Body of pancreas (tissue), 4 donors: ENCODE data around the gene SEMA3D. TPM values are rescaled to one million over a fixed set of nuclear protein-coding genes. Genes with fewer than 3 reads are reported as not detected.

ENCODE experiments used
- ATAC-seq: fragments of 150-250 bp; one replicate; pipeline ENCODE4 v1.9.1; 2016
- DNase-seq, 4 donors: peaks; one replicate each; pipeline ENCODE4 v3.0.0-alpha.2; 2019
- H3K27ac ChIP-seq, 4 donors: fragments of 200-600 bp; sonication (generic); 1 replicate in 3 of 4; 2 replicates in 1 of 4; pipeline versions ENCODE4 v1.5.1 to v1.6.1; 2016 to 2019; ENCODE audit warnings: mild to moderate bottlenecking in 1 of 4, mixed read lengths in 1 of 4, moderate library complexity in 1 of 4
- H3K27me3 ChIP-seq, 2 donors: fragments of 200-600 bp; sonication (generic); one replicate each; pipeline ENCODE4 v1.6.0; 2016; ENCODE audit warnings: mild to moderate bottlenecking in 1 of 2
- H3K36me3 ChIP-seq, 2 donors: fragments of 200-600 bp; sonication (generic); replicated peaks in 1 of 2; 2 replicates each; pipeline ENCODE4 v1.5.1; 2016; ENCODE audit warnings: low read depth in 2 of 2; ENCODE audit not compliant: insufficient read depth in 1 of 2
- H3K4me1 ChIP-seq: fragments of 200-600 bp; sonication (generic); one replicate; pipeline ENCODE4 v1.6.0; 2016
- H3K4me3 ChIP-seq, 2 donors: fragments of 200-600 bp; sonication (generic); 1 replicate in 1 of 2; 2 replicates in 1 of 2; pipeline ENCODE4 v1.5.1; 2016 to 2019
- H3K9me3 ChIP-seq, 3 donors: fragments of 200-600 bp; sonication (generic); 1 replicate in 2 of 3; 2 replicates in 1 of 3; pipeline ENCODE4 v1.5.1; 2016
- POLR2A ChIP-seq, 3 donors: fragments of 450-650 bp; IDR thresholded peaks; one replicate each; pipeline ENCODE4 v1.6.1; 2016; ENCODE audit warnings: antibody characterized with exemption in 3 of 3, mild to moderate bottlenecking in 2 of 3
- WGBS, 2 donors: methylation state at CpG; one replicate each; pipeline ENCODE4 v1.1.5; 2017; 5-methylcytosine and 5-hydroxymethylcytosine counted together
- intact Hi-C: fragments of 100-400 bp; cut with DNase I; formaldehyde crosslinking; loops from one replicate; pipeline ENCODE4 v1.15.1; 2023
- total RNA-seq, 2 donors: library from RNA; depleted of rRNA; stranded (reverse); fragments of >200 nt; gene quantifications; one replicate each; pipeline ENCODE4 v1.1.0, GENCODE V29; 2016
- TF ChIP-seq, protein P1 (sequence below), 7 experiments: fragments of 450-650 bp in 4 of 7; fragments of 200-600 bp in 3 of 7; sonication (generic) in 3 of 7; IDR thresholded peaks; one replicate each; pipeline ENCODE4 v1.5.1; 2016 to 2019; ENCODE audit warnings: antibody characterized with exemption in 7 of 7

The SEMA3D gene
- total RNA-seq, 2 donors from 2014 or later, result 0.66 to 1.3 TPM

DNA sequence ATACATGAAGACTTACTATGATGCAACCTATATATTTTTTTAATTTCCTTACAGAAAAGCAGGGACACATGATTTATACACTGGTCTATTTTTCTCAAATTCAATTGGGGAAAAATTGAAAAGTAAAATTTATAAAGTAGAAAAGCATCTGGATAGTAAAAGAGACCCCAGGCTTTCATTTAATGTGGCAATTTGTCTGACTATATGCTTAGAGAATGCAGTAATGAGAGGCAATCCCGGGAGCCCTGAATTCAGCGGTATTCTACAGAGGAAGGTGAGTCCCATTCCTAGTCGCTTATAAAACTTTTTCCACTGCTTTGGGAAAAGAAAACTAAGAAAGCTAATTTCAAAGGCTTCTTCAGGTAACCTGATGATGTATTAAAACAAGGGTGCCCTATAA lies 167.1 kb downstream of the SEMA3D start:
- ATAC-seq, result no peak
- 89 to 91% methylated on average over 3 of the region's 3 CpGs for WGBS, 2 donors

DNA sequence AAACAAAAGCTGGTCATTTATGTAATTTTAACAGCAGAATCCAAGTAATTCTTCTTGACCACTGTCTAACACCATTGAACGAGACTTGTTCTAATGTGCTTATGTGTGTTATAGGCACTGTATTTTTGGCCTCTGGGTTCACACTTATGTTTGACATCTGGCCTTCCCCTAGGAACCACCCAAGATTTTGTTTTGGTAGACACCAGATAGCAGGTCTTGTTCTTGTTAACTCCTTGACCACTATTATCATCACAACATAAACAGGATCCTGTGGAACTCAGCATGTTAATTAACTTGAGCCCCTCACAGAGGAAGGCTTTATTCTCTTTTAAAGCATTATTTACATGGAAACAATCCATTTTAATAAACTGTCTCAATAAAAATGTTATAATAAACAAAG lies 167.7 kb downstream of the SEMA3D start:
- Histone ChIP-seq H3K4me1 (no peaks in the 10 kb centered on the region), H3K36me3 (no peaks in the 10 kb centered on the region), H3K9me3 (no peaks in the 10 kb centered on the region), H3K27me3 (no peaks in the 10 kb centered on the region), H3K27ac (no peak overlapping the region), H3K4me3 (no peak overlapping the region)
- intact Hi-C loops, result no loop called here
- 85% methylated on average over 1 of the region's 1 CpG for WGBS, 2 donors
- no peak for DNase-seq
- TF ChIP-seq, protein P1, sequence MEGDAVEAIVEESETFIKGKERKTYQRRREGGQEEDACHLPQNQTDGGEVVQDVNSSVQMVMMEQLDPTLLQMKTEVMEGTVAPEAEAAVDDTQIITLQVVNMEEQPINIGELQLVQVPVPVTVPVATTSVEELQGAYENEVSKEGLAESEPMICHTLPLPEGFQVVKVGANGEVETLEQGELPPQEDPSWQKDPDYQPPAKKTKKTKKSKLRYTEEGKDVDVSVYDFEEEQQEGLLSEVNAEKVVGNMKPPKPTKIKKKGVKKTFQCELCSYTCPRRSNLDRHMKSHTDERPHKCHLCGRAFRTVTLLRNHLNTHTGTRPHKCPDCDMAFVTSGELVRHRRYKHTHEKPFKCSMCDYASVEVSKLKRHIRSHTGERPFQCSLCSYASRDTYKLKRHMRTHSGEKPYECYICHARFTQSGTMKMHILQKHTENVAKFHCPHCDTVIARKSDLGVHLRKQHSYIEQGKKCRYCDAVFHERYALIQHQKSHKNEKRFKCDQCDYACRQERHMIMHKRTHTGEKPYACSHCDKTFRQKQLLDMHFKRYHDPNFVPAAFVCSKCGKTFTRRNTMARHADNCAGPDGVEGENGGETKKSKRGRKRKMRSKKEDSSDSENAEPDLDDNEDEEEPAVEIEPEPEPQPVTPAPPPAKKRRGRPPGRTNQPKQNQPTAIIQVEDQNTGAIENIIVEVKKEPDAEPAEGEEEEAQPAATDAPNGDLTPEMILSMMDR (IDR thresholded peaks at IDR 0.05), result no peak
- no peak for TF ChIP-seq POLR2A (IDR thresholded peaks at IDR 0.05)
- ATAC-seq, result no peak

More for the DNA sequence above, 167.1 kb downstream of the SEMA3D start:
- Histone ChIP-seq H3K4me3 (no peak overlapping the region), H3K9me3 (no peaks in the 10 kb centered on the region), H3K36me3 (no peaks in the 10 kb centered on the region), H3K4me1 (no peaks in the 10 kb centered on the region), H3K27ac (no peak overlapping the region), H3K27me3 (no peaks in the 10 kb centered on the region)
- intact Hi-C loops, result loop anchor here (5.0 kb wide), 1 partner anchor 1042 kb away; no protein-coding TSS in a partner anchor
- DNase-seq, result no peak
- TF ChIP-seq, protein P1 (IDR thresholded peaks at IDR 0.05), result no peak
- TF ChIP-seq POLR2A (IDR thresholded peaks at IDR 0.05), result no peak

DNA sequence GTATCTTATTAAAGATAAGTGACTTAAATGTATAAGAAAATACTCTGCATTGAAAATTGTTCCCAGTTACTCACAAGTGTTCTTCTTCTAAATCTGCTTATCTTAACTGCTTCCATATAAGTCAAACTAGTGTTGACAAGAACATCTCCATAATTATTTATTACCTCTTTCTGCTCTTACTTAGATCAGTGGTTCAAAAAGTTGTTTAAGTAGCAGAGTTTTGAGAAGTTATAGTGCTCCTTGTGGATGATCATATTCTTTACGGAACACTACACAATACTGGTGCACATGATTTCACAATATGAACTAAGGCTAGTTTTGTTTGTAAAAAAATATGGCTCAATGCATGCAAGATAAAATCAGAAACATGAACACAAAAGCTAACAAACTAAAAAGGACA lies 168.4 kb downstream of the SEMA3D start:
- Histone ChIP-seq H3K27ac (no peak overlapping the region), H3K4me3 (no peak overlapping the region), H3K9me3 (no peaks in the 10 kb centered on the region), H3K27me3 (no peaks in the 10 kb centered on the region), H3K36me3 (no peaks in the 10 kb centered on the region), H3K4me1 (no peaks in the 10 kb centered on the region)
- TF ChIP-seq, protein P1 (IDR thresholded peaks at IDR 0.05), result no peak
- no peak for TF ChIP-seq POLR2A (IDR thresholded peaks at IDR 0.05)
- DNase-seq (no peak), ATAC-seq (no peak)
- WGBS, 2 donors, result 71 to 78% methylated on average over 1 of the region's 1 CpG
- intact Hi-C loops, result no loop called here

DNA sequence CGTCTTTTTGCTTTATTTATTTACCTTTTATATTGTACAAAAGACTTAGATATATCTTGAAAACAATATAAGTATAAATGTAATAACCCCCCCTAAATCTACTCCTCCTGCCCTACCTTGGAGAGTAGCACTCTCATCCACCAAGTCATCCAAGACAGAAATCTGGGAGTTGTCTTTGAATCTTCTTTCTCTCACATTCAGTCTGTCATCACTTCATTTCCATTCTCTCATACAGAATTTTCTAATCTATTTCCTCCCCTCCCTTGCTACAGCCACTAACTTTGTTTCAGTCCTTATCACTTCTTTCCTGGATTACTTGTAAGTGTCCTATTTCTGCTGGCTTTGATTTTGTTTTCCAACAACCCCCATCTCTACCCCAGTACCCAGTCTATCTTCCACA lies 170.6 kb downstream of the SEMA3D start:
- TF ChIP-seq, protein P1 (IDR thresholded peaks at IDR 0.05), result no peak
- TF ChIP-seq POLR2A (IDR thresholded peaks at IDR 0.05), result no peak

DNA sequence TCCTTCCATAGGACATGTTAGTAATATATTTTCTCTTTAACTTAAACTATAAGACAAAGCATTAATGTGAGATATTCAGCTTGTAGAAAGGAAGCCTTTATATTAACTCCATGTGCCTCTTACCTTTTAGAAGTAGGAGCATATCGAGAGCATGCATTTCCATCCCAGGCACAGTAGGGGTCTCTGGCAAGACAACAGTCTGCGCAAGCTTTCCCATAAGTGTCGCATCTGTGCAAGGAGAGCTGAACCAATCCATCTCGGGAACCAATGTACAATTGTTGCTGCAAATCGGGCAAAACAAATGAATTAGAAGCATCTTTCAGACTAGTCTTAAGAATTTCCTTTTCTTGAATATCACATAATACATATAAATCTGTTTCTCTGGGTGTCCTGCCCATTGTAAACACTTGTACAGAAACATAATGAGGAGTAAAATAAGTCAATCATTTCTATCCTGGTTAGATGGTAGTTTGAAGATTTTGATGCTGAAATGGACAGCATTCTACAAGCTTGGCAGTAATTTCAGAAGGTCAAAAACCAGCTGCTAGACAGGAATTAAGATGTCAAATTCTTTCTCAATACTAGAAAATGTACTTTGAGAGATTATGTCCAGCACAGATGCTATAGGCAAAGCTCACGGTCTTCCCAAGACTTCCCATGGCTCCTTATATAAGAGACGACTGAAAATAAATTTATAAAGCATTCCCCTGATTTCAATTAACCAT lies 171.8 kb downstream of the SEMA3D start:
- intact Hi-C loops, result no loop called here
- H3K4me3 ChIP-seq, result no peak overlapping the region
- ATAC-seq, result no peak

More for the DNA sequence above, 170.6 kb downstream of the SEMA3D start:
- H3K4me3 ChIP-seq, result no peak overlapping the region
- H3K27ac ChIP-seq, result no peak overlapping the region
- no peaks in the 10 kb centered on the region for H3K27me3 ChIP-seq
- ATAC-seq, result no peak
- H3K9me3 ChIP-seq, result peaks cover 0 to 4% (median 0%) of the 10 kb centered on the region in 3 donors
- no peaks in the 10 kb centered on the region for H3K36me3 ChIP-seq
- H3K4me1 ChIP-seq, result no peaks in the 10 kb centered on the region
- 76% methylated on average over 1 of the region's 1 CpG for WGBS, 2 donors
- intact Hi-C loops, result no loop called here
- no peak for DNase-seq

More for the DNA sequence above, 171.8 kb downstream of the SEMA3D start:
- no peaks in the 10 kb centered on the region for H3K4me1 ChIP-seq
- no peaks in the 10 kb centered on the region for H3K36me3 ChIP-seq
- WGBS, 2 donors, result 74 to 78% methylated on average over 7 of the region's 7 CpGs
- H3K27me3 ChIP-seq, result no peaks in the 10 kb centered on the region
- no peak overlapping the region for H3K27ac ChIP-seq
- DNase-seq, result no peak
- peaks cover 0 to 4% (median 0%) of the 10 kb centered on the region in 3 donors for H3K9me3 ChIP-seq
- TF ChIP-seq POLR2A (IDR thresholded peaks at IDR 0.05), result no peak
- TF ChIP-seq, protein P1 (IDR thresholded peaks at IDR 0.05), result no peak
